ENCODE data around the gene YBEY. TPM values are rescaled to one million over a fixed set of nuclear protein-coding genes. Genes with fewer than 3 reads are reported as not detected.

The YBEY gene
- polyA plus RNA-seq, 1 donor: 22.1 TPM

- H3K36me3 ChIP-seq (ENCODE audit: control insufficient read depth, insufficient read depth, low read length): peaks cover 11% of the 10 kb centered on the region
- no CpG with 5 or more reads among the region's 98 CpGs for WGBS (ENCODE audit: insufficient coverage, low lambda C conversion rate)
- H3K27me3 ChIP-seq (ENCODE audit: control insufficient read depth, insufficient read depth, low read length): no peaks in the 10 kb centered on the region
- H3K9me3 ChIP-seq (ENCODE audit: control insufficient read depth, low read depth, low read length): no peaks in the 10 kb centered on the region
- DNase-seq: peak; percentile 77 to 84
- H3K27ac ChIP-seq (ENCODE audit: low read length): peak overlapping the region; percentile 100
- H3K4me1 ChIP-seq (ENCODE audit: control insufficient read depth, insufficient read depth, low read length): peaks cover 16% of the 10 kb centered on the region
- peak overlapping the region; percentile 100 for H3K4me3 ChIP-seq (ENCODE audit: low read length)
Observed at GRCh38 chr21:46324390-46325072, 38.4 kb downstream of the YBEY start.

- WGBS (ENCODE audit: insufficient coverage, low lambda C conversion rate): no CpG with 5 or more reads among the region's 43 CpGs
Observed at GRCh38 chr21:46325073-46325912, 39.2 kb downstream of the YBEY start.

GRCh38 chr21:46326110-46326703 lies 40.1 kb downstream of the YBEY start:
- Histone ChIP-seq H3K36me3 (ENCODE audit: control insufficient read depth, insufficient read depth, low read length) (peaks cover 15% of the 10 kb centered on the region), H3K9me3 (ENCODE audit: control insufficient read depth, low read depth, low read length) (no peaks in the 10 kb centered on the region), H3K27me3 (ENCODE audit: control insufficient read depth, insufficient read depth, low read length) (no peaks in the 10 kb centered on the region), H3K4me3 (ENCODE audit: low read length) (no peak overlapping the region), H3K4me1 (ENCODE audit: control insufficient read depth, insufficient read depth, low read length) (peaks cover 16% of the 10 kb centered on the region), H3K27ac (ENCODE audit: low read length) (no peak overlapping the region)
- peak; percentile 22 to 41 for DNase-seq
- WGBS (ENCODE audit: insufficient coverage, low lambda C conversion rate): 100% methylated on average over 1 of the region's 15 CpGs

More at GRCh38 chr21:46325073-46325912, 39.2 kb downstream of the YBEY start:
- Histone ChIP-seq H3K9me3 (ENCODE audit: control insufficient read depth, low read depth, low read length) (no peaks in the 10 kb centered on the region), H3K27ac (ENCODE audit: low read length) (peak overlapping the region; percentile 82), H3K4me3 (ENCODE audit: low read length) (peak overlapping the region; percentile 62), H3K4me1 (ENCODE audit: control insufficient read depth, insufficient read depth, low read length) (peaks cover 16% of the 10 kb centered on the region), H3K36me3 (ENCODE audit: control insufficient read depth, insufficient read depth, low read length) (peaks cover 12% of the 10 kb centered on the region), H3K27me3 (ENCODE audit: control insufficient read depth, insufficient read depth, low read length) (no peaks in the 10 kb centered on the region)
- DNase-seq: peak; percentile 40 to 65

DNA sequence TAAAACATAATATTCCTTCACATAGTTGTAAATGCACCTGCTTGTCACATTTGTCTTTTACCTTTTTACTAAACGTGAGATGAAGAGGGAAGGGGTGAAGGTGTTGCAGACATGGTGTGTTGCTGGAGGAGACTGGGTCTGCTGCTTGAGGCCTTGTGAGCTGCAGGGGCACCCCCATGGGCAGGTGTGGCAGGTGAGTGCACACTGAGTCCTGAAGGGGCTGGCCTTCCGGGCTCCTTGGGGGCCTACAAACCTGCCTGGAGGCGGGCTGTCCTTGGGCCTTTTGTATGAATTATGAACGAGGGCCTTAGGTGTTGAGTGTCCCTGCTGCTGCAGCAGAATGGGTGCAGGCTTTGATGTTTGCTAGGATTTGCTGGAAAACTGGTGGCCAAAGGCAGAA lies 41.6 kb downstream of the YBEY start:
- Histone ChIP-seq H3K27ac (ENCODE audit: low read length) (no peak overlapping the region), H3K4me1 (ENCODE audit: control insufficient read depth, insufficient read depth, low read length) (peaks cover 8% of the 10 kb centered on the region)

GRCh38 chr21:46328151-46328550 lies 42.0 kb downstream of the YBEY start:
- no peak overlapping the region for H3K4me3 ChIP-seq (ENCODE audit: low read length)
- peaks cover 8% of the 10 kb centered on the region for H3K4me1 ChIP-seq (ENCODE audit: control insufficient read depth, insufficient read depth, low read length)
- no peaks in the 10 kb centered on the region for H3K9me3 ChIP-seq (ENCODE audit: control insufficient read depth, low read depth, low read length)
- peaks cover 18% of the 10 kb centered on the region for H3K36me3 ChIP-seq (ENCODE audit: control insufficient read depth, insufficient read depth, low read length)
- DNase-seq: no peak
- no peaks in the 10 kb centered on the region for H3K27me3 ChIP-seq (ENCODE audit: control insufficient read depth, insufficient read depth, low read length)
- WGBS (ENCODE audit: insufficient coverage, low lambda C conversion rate): no CpG with 5 or more reads among the region's 5 CpGs
- H3K27ac ChIP-seq (ENCODE audit: low read length): no peak overlapping the region

More for the DNA sequence above, 41.6 kb downstream of the YBEY start:
- no peak for DNase-seq
- no CpG with 5 or more reads among the region's 4 CpGs for WGBS (ENCODE audit: insufficient coverage, low lambda C conversion rate)
- no peaks in the 10 kb centered on the region for H3K27me3 ChIP-seq (ENCODE audit: control insufficient read depth, insufficient read depth, low read length)
- no peaks in the 10 kb centered on the region for H3K9me3 ChIP-seq (ENCODE audit: control insufficient read depth, low read depth, low read length)
- H3K36me3 ChIP-seq (ENCODE audit: control insufficient read depth, insufficient read depth, low read length): peaks cover 18% of the 10 kb centered on the region
- no peak overlapping the region for H3K4me3 ChIP-seq (ENCODE audit: low read length)

- H3K9me3 ChIP-seq (ENCODE audit: control insufficient read depth, low read depth, low read length): no peaks in the 10 kb centered on the region
- WGBS (ENCODE audit: insufficient coverage, low lambda C conversion rate): no CpG with 5 or more reads among the region's 2 CpGs
- DNase-seq: no peak
- no peak overlapping the region for H3K27ac ChIP-seq (ENCODE audit: low read length)
- no peak overlapping the region for H3K4me3 ChIP-seq (ENCODE audit: low read length)
- H3K4me1 ChIP-seq (ENCODE audit: control insufficient read depth, insufficient read depth, low read length): peaks cover 8% of the 10 kb centered on the region
- H3K36me3 ChIP-seq (ENCODE audit: control insufficient read depth, insufficient read depth, low read length): peaks cover 24% of the 10 kb centered on the region
- no peaks in the 10 kb centered on the region for H3K27me3 ChIP-seq (ENCODE audit: control insufficient read depth, insufficient read depth, low read length)
Observed at GRCh38 chr21:46329796-46330195, 43.7 kb downstream of the YBEY start.

DNA sequence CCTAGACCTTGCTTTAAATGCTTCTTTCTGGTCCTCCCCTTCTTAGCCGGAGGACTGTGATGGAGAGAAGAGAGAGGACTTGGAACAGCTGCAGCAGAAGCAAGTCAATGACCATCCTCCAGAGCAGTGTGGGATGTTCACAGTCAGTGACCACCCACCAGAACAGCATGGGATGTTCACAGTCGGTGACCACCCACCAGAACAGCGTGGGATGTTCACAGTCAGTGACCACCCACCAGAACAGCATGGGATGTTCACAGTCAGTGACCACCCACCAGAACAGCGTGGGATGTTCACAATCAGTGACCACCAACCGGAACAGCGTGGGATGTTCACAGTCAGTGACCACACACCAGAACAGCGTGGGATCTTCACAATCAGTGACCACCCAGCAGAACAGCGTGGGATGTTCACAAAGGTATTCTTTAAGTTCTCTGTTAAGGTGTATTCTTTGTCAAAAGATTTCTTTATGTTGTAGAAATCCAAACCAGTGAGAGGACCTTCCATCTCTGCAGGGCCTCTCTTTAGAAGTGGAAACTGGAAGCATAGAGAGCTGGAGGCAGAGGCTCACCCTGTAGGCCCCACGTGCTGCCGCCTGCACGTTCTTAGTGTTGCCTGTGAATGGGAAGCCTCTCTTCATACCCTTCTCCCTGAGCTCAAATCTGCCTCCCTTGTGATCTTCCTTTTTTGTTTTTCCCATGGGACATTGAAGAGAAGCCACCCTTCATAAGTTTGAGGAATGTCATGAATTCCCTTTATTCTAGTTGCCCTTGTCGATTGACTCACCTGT lies 48.4 kb downstream of the YBEY start:
- no peak overlapping the region for H3K27ac ChIP-seq (ENCODE audit: low read length)
- H3K27me3 ChIP-seq (ENCODE audit: control insufficient read depth, insufficient read depth, low read length): no peaks in the 10 kb centered on the region
- no peak for DNase-seq
- no CpG with 5 or more reads among the region's 12 CpGs for WGBS (ENCODE audit: insufficient coverage, low lambda C conversion rate)
- no peak overlapping the region for H3K4me3 ChIP-seq (ENCODE audit: low read length)
- peaks cover 42% of the 10 kb centered on the region for H3K36me3 ChIP-seq (ENCODE audit: control insufficient read depth, insufficient read depth, low read length)
- H3K4me1 ChIP-seq (ENCODE audit: control insufficient read depth, insufficient read depth, low read length): no peaks in the 10 kb centered on the region
- no peaks in the 10 kb centered on the region for H3K9me3 ChIP-seq (ENCODE audit: control insufficient read depth, low read depth, low read length)

- H3K4me1 ChIP-seq (ENCODE audit: control insufficient read depth, insufficient read depth, low read length): no peaks in the 10 kb centered on the region
- no CpG with 5 or more reads among the region's 3 CpGs for WGBS (ENCODE audit: insufficient coverage, low lambda C conversion rate)
- peaks cover 43% of the 10 kb centered on the region for H3K36me3 ChIP-seq (ENCODE audit: control insufficient read depth, insufficient read depth, low read length)
- H3K9me3 ChIP-seq (ENCODE audit: control insufficient read depth, low read depth, low read length): no peaks in the 10 kb centered on the region
- no peak for DNase-seq
- H3K27me3 ChIP-seq (ENCODE audit: control insufficient read depth, insufficient read depth, low read length): no peaks in the 10 kb centered on the region
- H3K4me3 ChIP-seq (ENCODE audit: low read length): no peak overlapping the region
- no peak overlapping the region for H3K27ac ChIP-seq (ENCODE audit: low read length)
Observed at GRCh38 chr21:46336603-46337002, 50.5 kb downstream of the YBEY start.

DNA sequence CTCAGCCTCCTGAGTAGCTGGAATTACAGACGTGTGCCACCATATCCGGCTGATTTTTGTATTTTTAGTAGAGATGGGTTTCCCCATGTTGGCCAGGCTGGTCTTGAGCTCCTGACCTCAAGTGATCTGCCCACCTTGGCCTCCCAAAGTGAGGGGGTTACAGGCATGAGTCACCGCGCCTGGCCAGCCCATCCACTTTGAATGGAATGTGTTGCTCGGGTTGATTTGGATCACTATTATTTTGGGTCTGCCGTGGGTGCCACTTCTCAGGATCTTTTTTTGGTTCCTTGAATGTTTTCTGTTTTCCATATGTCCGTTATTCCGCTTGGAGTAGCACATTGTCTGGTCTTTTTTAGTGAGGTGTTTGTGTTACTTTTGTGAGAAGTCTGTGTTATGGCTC lies 54.9 kb downstream of the YBEY start:
- Histone ChIP-seq H3K4me3 (ENCODE audit: low read length) (no peak overlapping the region), H3K27ac (ENCODE audit: low read length) (no peak overlapping the region), H3K4me1 (ENCODE audit: control insufficient read depth, insufficient read depth, low read length) (no peaks in the 10 kb centered on the region), H3K36me3 (ENCODE audit: control insufficient read depth, insufficient read depth, low read length) (peaks cover 41% of the 10 kb centered on the region), H3K9me3 (ENCODE audit: control insufficient read depth, low read depth, low read length) (no peaks in the 10 kb centered on the region), H3K27me3 (ENCODE audit: control insufficient read depth, insufficient read depth, low read length) (no peaks in the 10 kb centered on the region)
- DNase-seq: no peak
- no CpG with 5 or more reads among the region's 8 CpGs for WGBS (ENCODE audit: insufficient coverage, low lambda C conversion rate)
